ENCODE measurements around the gene CUX1.
"Not testable (repeated sequence)": the region's sequence is repeated elsewhere in the genome, so short reads cannot be mapped to it uniquely, and the experiment has no call there.

DNA sequence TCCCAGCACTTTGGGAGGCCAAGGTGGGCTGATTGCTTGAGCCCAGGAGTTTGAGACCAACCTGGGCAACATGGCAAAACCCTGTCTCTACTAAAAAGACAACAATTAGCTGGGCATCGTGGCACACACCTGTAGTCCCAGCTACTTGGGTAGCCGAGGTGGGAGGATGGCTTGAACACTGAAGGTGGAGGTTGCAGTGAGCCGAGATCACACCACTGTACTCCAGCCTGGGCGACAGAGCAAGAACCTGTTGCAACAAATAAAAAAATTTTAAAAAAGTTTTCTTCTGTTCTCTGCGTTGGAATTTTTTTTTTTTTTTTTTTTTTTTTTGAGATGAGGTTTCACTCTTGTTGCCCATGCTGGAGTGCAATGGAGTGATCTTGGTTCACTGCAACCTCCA, 34.9 kb downstream of the CUX1 start:
- TF ChIP-seq CTCF (tag by site-specific recombination; IDR thresholded peaks at IDR 0.05); ZBTB10 (tag by site-specific recombination; IDR thresholded peaks at IDR 0.05); ZNF398 (tag by site-specific recombination; IDR thresholded peaks at IDR 0.05); ZNF777 (tag by site-specific recombination; IDR thresholded peaks at IDR 0.05; ENCODE audit: borderline replicate concordance); ZSCAN16 (tag by site-specific recombination; IDR thresholded peaks at IDR 0.05); ZNF416 (tag by site-specific recombination; IDR thresholded peaks at IDR 0.05); ZNF76 (tag by site-specific recombination; IDR thresholded peaks at IDR 0.05; ENCODE audit: borderline replicate concordance, low read depth); SP3 (tag by site-specific recombination; IDR thresholded peaks at IDR 0.05); ZNF133 (tag by site-specific recombination; IDR thresholded peaks at IDR 0.05); ZNF658 (tag by site-specific recombination; IDR thresholded peaks at IDR 0.05); ZNF302 (tag by site-specific recombination; IDR thresholded peaks at IDR 0.05; ENCODE audit: low read depth): not testable (repeated sequence)
